ENCODE measurements around the gene SUPT20HL1. TPM values are rescaled to one million over a fixed set of nuclear protein-coding genes. Genes with fewer than 3 reads are reported as not detected.
"Not testable (repeated sequence)": the region's sequence is repeated elsewhere in the genome, so short reads cannot be mapped to it uniquely, and the experiment has no call there.

Gene SUPT20HL1
- total RNA-seq, 2 experiments from 2014 or later = not detected

- no peaks in the 10 kb centered on the region for H3K27me3 Mint-ChIP-seq (ENCODE audit: low read depth)
- no peak overlapping the region for H3K4me3 Mint-ChIP-seq
- H3K4me1 Mint-ChIP-seq (ENCODE audit: low read depth) = no peaks in the 10 kb centered on the region
- POLR2A ChIA-PET = no interaction called here
- no peaks in the 10 kb centered on the region for H3K9me3 Mint-ChIP-seq (ENCODE audit: insufficient read depth)
- DNase-seq (no peak), ATAC-seq (no peak)
- no peaks in the 10 kb centered on the region for H3K36me3 Mint-ChIP-seq (ENCODE audit: low read depth)
- CTCF ChIA-PET = no interaction called here
- H3K27ac Mint-ChIP-seq = no peak overlapping the region
Measured at GRCh38 chrX:24364851-24365538, 4.6 kb downstream of the SUPT20HL1 start.

DNA sequence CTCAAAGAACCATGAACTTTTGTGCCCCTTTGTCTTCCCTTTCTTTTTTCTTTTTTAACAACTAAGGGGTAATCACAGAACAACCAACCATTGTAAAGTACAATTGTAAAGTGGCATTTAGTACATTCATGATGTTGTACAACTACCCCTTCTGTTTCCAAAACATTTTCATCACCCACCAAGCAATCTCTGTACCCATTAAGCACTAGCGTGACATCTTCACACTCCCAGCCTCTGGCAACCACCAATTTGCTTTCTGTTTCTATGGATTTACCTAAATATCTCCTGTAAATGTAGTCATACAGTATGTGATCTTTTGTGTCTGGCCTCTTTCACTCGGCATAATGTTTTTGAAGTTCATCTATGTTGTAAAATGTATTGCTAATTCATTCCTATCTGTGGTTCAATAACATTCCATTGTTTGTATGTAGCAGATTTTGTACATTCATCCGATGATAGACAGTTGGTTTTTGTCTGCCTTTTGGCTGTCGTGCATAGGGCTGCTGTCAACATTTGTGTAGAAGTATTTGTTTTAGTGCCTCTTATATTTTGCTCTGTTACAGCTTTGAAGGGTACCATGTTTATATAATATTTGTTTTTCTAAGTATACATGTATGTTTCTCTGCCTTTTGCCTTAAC, 6.4 kb downstream of the SUPT20HL1 start:
- H3K9me3 Mint-ChIP-seq (ENCODE audit: insufficient read depth); H3K4me3 Mint-ChIP-seq; H3K4me1 Mint-ChIP-seq (ENCODE audit: low read depth); ATAC-seq; H3K27me3 Mint-ChIP-seq (ENCODE audit: low read depth); POLR2A ChIA-PET; DNase-seq; H3K36me3 Mint-ChIP-seq (ENCODE audit: low read depth); H3K27ac Mint-ChIP-seq; CTCF ChIA-PET: not testable (repeated sequence)

- ChIA-PET CTCF (interaction anchor here (0.6 to 3.3 kb wide), 9 partner anchors 12 to 187 kb away, joined by 3 to 27 read pairs (median 7); no protein-coding TSS in a partner anchor), POLR2A (no interaction called here)
- ATAC-seq (no peak), DNase-seq (no peak)
- Mint-ChIP-seq H3K9me3 (ENCODE audit: insufficient read depth) (no peaks in the 10 kb centered on the region), H3K4me1 (ENCODE audit: low read depth) (peaks cover 8% of the 10 kb centered on the region), H3K27ac (no peak overlapping the region), H3K36me3 (ENCODE audit: low read depth) (no peaks in the 10 kb centered on the region), H3K4me3 (no peak overlapping the region), H3K27me3 (ENCODE audit: low read depth) (peaks cover 4% of the 10 kb centered on the region)
Measured at GRCh38 chrX:24369816-24370215, 9.4 kb downstream of the SUPT20HL1 start.

DNA sequence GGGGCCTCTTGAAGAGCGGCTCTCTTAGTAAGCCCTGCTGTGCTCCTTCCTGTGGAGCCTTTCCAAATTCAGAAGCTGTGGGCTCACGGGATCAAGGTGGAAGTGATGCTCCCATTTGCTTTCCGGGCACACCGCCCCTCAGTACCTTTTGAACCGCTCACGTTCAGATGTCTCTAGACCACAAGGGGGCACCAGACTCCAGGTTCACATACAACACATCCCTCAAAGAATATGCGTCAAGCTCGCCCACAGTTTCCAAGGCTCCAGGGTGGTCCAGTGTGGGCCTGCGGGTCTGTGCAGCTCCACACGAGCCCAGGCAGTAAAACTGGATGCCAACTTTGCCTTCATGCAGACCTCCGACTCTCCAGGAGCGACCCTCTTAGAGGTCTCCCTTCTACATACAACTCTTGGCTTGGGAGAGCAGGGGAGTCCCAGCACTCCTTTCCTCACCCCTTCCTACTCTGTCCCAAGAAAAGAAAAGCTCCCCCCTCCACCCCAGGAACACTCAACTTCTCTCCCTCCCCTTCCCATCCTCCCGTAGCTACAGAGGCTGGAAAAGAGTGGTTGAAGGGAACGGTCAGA, 11.0 kb downstream of the SUPT20HL1 start:
- H3K36me3 Mint-ChIP-seq (ENCODE audit: low read depth) = no peaks in the 10 kb centered on the region
- ATAC-seq (peak; percentile 85), DNase-seq (peak; percentile 72)
- H3K27ac Mint-ChIP-seq = no peak overlapping the region
- CTCF ChIA-PET = interaction anchor here (0.6 to 3.3 kb wide), 21 partner anchors 9 to 773 kb away, joined by 3 to 27 read pairs (median 4); partner anchors contain the start of gene SUPT20HL1
- H3K9me3 Mint-ChIP-seq (ENCODE audit: insufficient read depth) = no peaks in the 10 kb centered on the region
- peaks cover 8% of the 10 kb centered on the region for H3K4me1 Mint-ChIP-seq (ENCODE audit: low read depth)
- peaks cover 4% of the 10 kb centered on the region for H3K27me3 Mint-ChIP-seq (ENCODE audit: low read depth)
- POLR2A ChIA-PET = interaction anchor here (0.6 kb wide), 1 partner anchor 14 kb away, joined by 3 read pairs; no protein-coding TSS in a partner anchor
- H3K4me3 Mint-ChIP-seq = peak overlapping the region; percentile 42

DNA sequence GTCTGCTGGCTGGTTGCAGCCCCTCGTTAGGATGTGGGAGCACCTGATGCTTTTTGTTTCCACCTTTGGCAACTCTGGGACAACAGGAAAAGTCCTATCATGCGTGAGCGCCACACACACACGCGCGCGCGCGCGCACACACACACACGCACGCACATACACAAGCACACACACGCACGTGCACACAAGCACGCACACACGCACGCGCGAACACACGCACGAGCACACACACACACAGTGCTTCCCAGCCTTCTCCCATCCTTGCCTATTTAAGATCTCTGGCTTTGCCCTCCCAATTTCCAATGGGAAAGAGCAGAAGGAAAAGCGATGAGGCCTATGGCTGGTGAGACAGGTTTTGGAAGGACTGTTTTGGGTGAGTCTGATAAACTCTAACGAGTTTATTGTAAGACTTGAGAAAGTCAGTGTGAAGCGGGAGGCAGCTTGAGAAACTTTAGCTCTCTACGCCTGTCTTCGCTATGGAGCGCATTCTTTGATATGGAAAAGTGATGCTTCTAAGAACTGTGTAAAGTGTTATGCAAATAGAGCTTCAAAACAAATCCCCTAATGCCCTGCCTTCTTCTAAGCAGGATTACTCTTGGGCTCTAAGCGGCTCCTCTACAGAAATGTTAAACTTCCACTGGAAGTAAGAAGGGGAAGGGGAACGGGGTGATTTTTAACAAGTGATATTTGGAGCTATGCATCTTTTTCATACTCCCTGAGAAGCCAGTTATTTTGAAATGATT, 11.8 kb downstream of the SUPT20HL1 start:
- ChIA-PET CTCF (interaction anchor here (0.6 to 3.3 kb wide), 19 partner anchors 9 to 772 kb away, joined by 3 to 27 read pairs (median 4); partner anchors contain the start of gene SUPT20HL1), POLR2A (no interaction called here)
- ATAC-seq = no peak
- Mint-ChIP-seq H3K4me1 (ENCODE audit: low read depth) (peaks cover 8% of the 10 kb centered on the region), H3K27me3 (ENCODE audit: low read depth) (peaks cover 5% of the 10 kb centered on the region), H3K36me3 (ENCODE audit: low read depth) (no peaks in the 10 kb centered on the region), H3K4me3 (no peak overlapping the region), H3K9me3 (ENCODE audit: insufficient read depth) (no peaks in the 10 kb centered on the region), H3K27ac (no peak overlapping the region)
- no peak for DNase-seq

DNA sequence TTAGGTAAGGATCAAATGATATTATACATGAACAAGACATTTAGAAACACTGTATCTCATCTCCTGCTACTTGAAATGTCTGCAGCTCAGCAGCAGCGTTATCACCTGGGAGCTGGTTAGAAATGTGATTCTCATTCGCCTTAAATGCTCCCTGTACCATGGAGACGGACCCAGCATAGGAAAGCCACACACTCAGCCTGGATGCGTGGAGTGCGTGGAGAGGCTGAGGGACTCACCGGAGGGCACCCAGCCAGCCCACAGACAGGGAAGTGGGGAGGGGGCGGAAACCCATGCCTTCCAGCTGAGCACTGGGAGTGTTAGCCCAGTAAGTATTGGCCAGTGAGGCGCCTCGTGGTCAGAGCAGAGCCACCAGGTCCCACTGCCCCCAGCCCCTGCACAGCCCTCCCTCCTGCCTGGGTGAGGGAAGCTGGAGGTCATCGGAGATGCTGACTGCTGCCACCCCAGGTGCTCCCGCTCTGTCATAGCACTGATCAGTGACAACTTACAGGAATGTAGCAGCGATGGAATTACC, 15.2 kb downstream of the SUPT20HL1 start:
- POLR2A ChIA-PET = no interaction called here

GRCh38 chrX:24376403-24376802, 16.0 kb downstream of the SUPT20HL1 start:
- Mint-ChIP-seq H3K27me3 (ENCODE audit: low read depth) (peaks cover 5% of the 10 kb centered on the region), H3K27ac (no peak overlapping the region), H3K4me3 (no peak overlapping the region), H3K36me3 (ENCODE audit: low read depth) (no peaks in the 10 kb centered on the region), H3K9me3 (ENCODE audit: insufficient read depth) (no peaks in the 10 kb centered on the region), H3K4me1 (ENCODE audit: low read depth) (peaks cover 3% of the 10 kb centered on the region)
- ChIA-PET CTCF (no interaction called here), POLR2A (no interaction called here)
- DNase-seq (no peak), ATAC-seq (no peak)

More for the DNA sequence above, 15.2 kb downstream of the SUPT20HL1 start:
- H3K4me1 Mint-ChIP-seq (ENCODE audit: low read depth) = peaks cover 8% of the 10 kb centered on the region
- H3K27me3 Mint-ChIP-seq (ENCODE audit: low read depth) = peaks cover 7% of the 10 kb centered on the region
- H3K36me3 Mint-ChIP-seq (ENCODE audit: low read depth) = no peaks in the 10 kb centered on the region
- H3K27ac Mint-ChIP-seq = no peak overlapping the region
- H3K9me3 Mint-ChIP-seq (ENCODE audit: insufficient read depth) = no peaks in the 10 kb centered on the region
- ATAC-seq (no peak), DNase-seq (no peak)
- CTCF ChIA-PET = interaction anchor here (0.7 kb wide), 1 partner anchor 20 kb away, joined by 3 read pairs; no protein-coding TSS in a partner anchor
- H3K4me3 Mint-ChIP-seq = no peak overlapping the region

- no peaks in the 10 kb centered on the region for H3K9me3 Mint-ChIP-seq (ENCODE audit: insufficient read depth)
- ChIA-PET CTCF (no interaction called here), POLR2A (no interaction called here)
- no peak overlapping the region for H3K4me3 Mint-ChIP-seq
- no peak overlapping the region for H3K27ac Mint-ChIP-seq
- no peaks in the 10 kb centered on the region for H3K4me1 Mint-ChIP-seq (ENCODE audit: low read depth)
- peaks cover 6% of the 10 kb centered on the region for H3K27me3 Mint-ChIP-seq (ENCODE audit: low read depth)
- H3K36me3 Mint-ChIP-seq (ENCODE audit: low read depth) = no peaks in the 10 kb centered on the region
- no peak for ATAC-seq
- no peak for DNase-seq
Measured at GRCh38 chrX:24377195-24377594, 16.8 kb downstream of the SUPT20HL1 start.

- no peaks in the 10 kb centered on the region for H3K36me3 Mint-ChIP-seq (ENCODE audit: low read depth)
- no peak overlapping the region for H3K4me3 Mint-ChIP-seq
- peaks cover 9% of the 10 kb centered on the region for H3K27me3 Mint-ChIP-seq (ENCODE audit: low read depth)
- DNase-seq (no peak), ATAC-seq (no peak)
- H3K4me1 Mint-ChIP-seq (ENCODE audit: low read depth) = no peaks in the 10 kb centered on the region
- CTCF ChIA-PET = no interaction called here
- no peak overlapping the region for H3K27ac Mint-ChIP-seq
- POLR2A ChIA-PET = no interaction called here
- no peaks in the 10 kb centered on the region for H3K9me3 Mint-ChIP-seq (ENCODE audit: insufficient read depth)
Measured at GRCh38 chrX:24377911-24378468, 17.6 kb downstream of the SUPT20HL1 start.

- no peaks in the 10 kb centered on the region for H3K4me1 Mint-ChIP-seq (ENCODE audit: low read depth)
- ATAC-seq = no peak
- ChIA-PET CTCF (no interaction called here), POLR2A (no interaction called here)
- DNase-seq = no peak
- no peak overlapping the region for H3K4me3 Mint-ChIP-seq
- H3K27ac Mint-ChIP-seq = no peak overlapping the region
- peaks cover 6% of the 10 kb centered on the region for H3K27me3 Mint-ChIP-seq (ENCODE audit: low read depth)
- no peaks in the 10 kb centered on the region for H3K9me3 Mint-ChIP-seq (ENCODE audit: insufficient read depth)
- no peaks in the 10 kb centered on the region for H3K36me3 Mint-ChIP-seq (ENCODE audit: low read depth)
Measured at GRCh38 chrX:24378706-24379105, 18.3 kb downstream of the SUPT20HL1 start.

Measured in activated CD8-positive, alpha-beta T cell treated with anti-CD3 and anti-CD28 coated beads, Interleukin-2, amount 10 ng/mL, durations not matched to agents 7 days and 5 days (primary cell).